K562 (cell line): ENCODE data around the gene VIPR2. TPM values are rescaled to one million over a fixed set of nuclear protein-coding genes. Genes with fewer than 3 reads are reported as not detected.

Experiments
- ATAC-seq: fragments of 200-7000 bp; cut with Tn5 transposase; 3 replicates; pipeline ENCODE4 v1.9.1; 2020; ENCODE audit warnings: moderate library complexity
- BruUV-seq: library from RNA; stranded (reverse); fragments of 400-500 nt; replicated peaks from 2 replicates; lab custom pipeline; 2021; lab: Mats Ljungman, UMichigan
- CTCF ChIA-PET: fragments of 300-600 bp; formaldehyde crosslinking; extraction: SDS; loops from one replicate; lab custom pipeline; 2021; ENCODE audit warnings: low intra/inter-chr PET ratio; lab: Yijun Ruan, JAX
- POLR2A ChIA-PET: fragments of 300-600, 350-650 bp; sonication (Branson Sonifier 250); formaldehyde crosslinking; extraction: SDS; loops from one replicate; lab custom pipeline; 2021; ENCODE audit warnings: antibody characterized with exemption, inconsistent platforms; lab: Yijun Ruan, JAX
- DNase-seq, 4 experiments: peaks; one replicate each; pipeline versions ENCODE4 v3.0.0 to v3.0.0-alpha.2; 2011 to 2018; ENCODE audit warnings: low spot score in 3 of 4, mixed read lengths in 3 of 4; ENCODE audit errors: extremely low read depth in 1 of 4
- FAIRE-seq: peaks from 2 replicates; lab custom pipeline; 2011; peaks lifted over from hg19 to GRCh38; lab: Jason Lieb, UNC
- H2AFZ ChIP-seq: 2 replicates; pipeline ENCODE4 v1.6.0; 2011; ENCODE audit warnings: low read depth, low read length, control low read depth, inconsistent platforms
- H3K27ac ChIP-seq: fragments of 200-600 bp; 3 replicates; pipeline ENCODE4 v1.8.0; 2011; ENCODE audit warnings: low read depth, mild to moderate bottlenecking, control low read depth, inconsistent platforms, low read length, moderate library complexity, mixed read lengths; ENCODE audit errors: extremely low read depth
- H3K27me3 ChIP-seq, 2 experiments: fragments of 300-600 bp in 1 of 2; 2 replicates in 1 of 2; 3 replicates in 1 of 2; pipeline versions ENCODE4 v1.6.0 to v1.8.0; 2011; ENCODE audit warnings: inconsistent platforms in 2 of 2, low read length in 2 of 2, mild to moderate bottlenecking in 1 of 2, mixed read lengths in 1 of 2, moderate library complexity in 1 of 2; ENCODE audit not compliant: control insufficient read depth in 2 of 2, insufficient read depth in 2 of 2
- H3K36me3 ChIP-seq: fragments of 300-600 bp; 3 replicates; pipeline ENCODE4 v1.8.0; 2011; ENCODE audit warnings: mild to moderate bottlenecking, low read length, inconsistent platforms; ENCODE audit not compliant: control insufficient read depth, insufficient read depth
- H3K4me1 ChIP-seq, 2 experiments: fragments of 200-600 bp in 1 of 2; replicated peaks in 1 of 2; 2 replicates in 1 of 2; 3 replicates in 1 of 2; pipeline versions ENCODE4 v1.5.1 to v1.8.0; 2011; ENCODE audit warnings: inconsistent platforms in 2 of 2, low read length in 2 of 2, mild to moderate bottlenecking in 1 of 2, mixed read lengths in 1 of 2, moderate library complexity in 1 of 2; ENCODE audit not compliant: control insufficient read depth in 2 of 2, insufficient read depth in 2 of 2
- H3K4me2 ChIP-seq: 2 replicates; pipeline ENCODE4 v1.6.1; 2011; ENCODE audit warnings: low read length, control low read depth, inconsistent platforms, mixed read lengths; ENCODE audit not compliant: insufficient read depth
- H3K4me3 ChIP-seq: fragments of 200-600 bp; sonication (generic), shearing (Covaris generic); 2 replicates; pipeline ENCODE4 v1.5.1; 2016; ENCODE audit warnings: control low read depth, inconsistent platforms
- H3K79me2 ChIP-seq: fragments of 200-600 bp; 3 replicates; pipeline ENCODE4 v1.8.0; 2011; ENCODE audit warnings: low read length, inconsistent platforms; ENCODE audit not compliant: control insufficient read depth, insufficient read depth
- H3K9ac ChIP-seq, 2 experiments: 2 replicates each; pipeline versions ENCODE4 v1.6.0 to v1.6.1; 2011; ENCODE audit warnings: low read depth in 2 of 2, low read length in 2 of 2, control low read depth in 1 of 2, inconsistent platforms in 1 of 2, mild to moderate bottlenecking in 1 of 2, mixed read lengths in 1 of 2; ENCODE audit not compliant: insufficient read depth in 1 of 2
- H3K9me1 ChIP-seq: one replicate; pipeline ENCODE4 v1.6.0; 2011; ENCODE audit warnings: inconsistent platforms, mild to moderate bottlenecking, low read length, moderate library complexity; ENCODE audit not compliant: control insufficient read depth, insufficient read depth
- H3K9me3 ChIP-seq: replicated peaks from 2 replicates; pipeline ENCODE4 v1.5.1; 2011; ENCODE audit warnings: low read depth, low read length, inconsistent platforms; ENCODE audit not compliant: control insufficient read depth, insufficient read depth
- H4K20me1 ChIP-seq: replicated peaks from 2 replicates; pipeline ENCODE4 v1.6.1; 2011; ENCODE audit warnings: low read length, inconsistent platforms, mixed read lengths; ENCODE audit not compliant: control insufficient read depth, insufficient read depth
- CBX8 ChIP-seq: fragments of 200-600 bp; sonication (generic); IDR thresholded peaks from 2 replicates; pipeline ENCODE4 v1.6.1; 2012; ENCODE audit warnings: borderline replicate concordance, mixed run types, low read depth, mild to moderate bottlenecking, moderate library complexity, mixed read lengths, low read length, control low read depth, inconsistent platforms; ENCODE audit not compliant: poor library complexity, severe bottlenecking; ENCODE audit errors: extremely low read depth
- HCFC1 ChIP-seq: IDR thresholded peaks from 2 replicates; pipeline ENCODE4 v1.6.1; 2012; ENCODE audit warnings: low read depth, low read length, improper control_type of control experiment
- HMG20B ChIP-seq: fragments of 250-450 bp; sonication (Bioruptor Pico); IDR thresholded peaks from 2 replicates; pipeline ENCODE4 v1.5.0; 2021; ENCODE audit warnings: mild to moderate bottlenecking
- KHSRP ChIP-seq: fragments of 450-650 bp; IDR thresholded peaks from 2 replicates; pipeline ENCODE4 v1.6.1; 2017
- KLF6 ChIP-seq: fragments of 250-450 bp; sonication (Bioruptor Pico); IDR thresholded peaks from 2 replicates; pipeline ENCODE4 v1.4.0; 2020; ENCODE audit warnings: mild to moderate bottlenecking, moderate library complexity, borderline replicate concordance
- MAX ChIP-seq: sonication (generic); formaldehyde crosslinking; IDR thresholded peaks from 2 replicates; pipeline ENCODE4 v1.9.0; 2022; ENCODE audit warnings: mild to moderate bottlenecking, missing genetic modification reagents
- MXD1 ChIP-seq: fragments of 250-450 bp; sonication (Bioruptor Pico); IDR thresholded peaks from 2 replicates; pipeline ENCODE4 v1.8.0; 2021; ENCODE audit warnings: borderline replicate concordance, mild to moderate bottlenecking, moderate library complexity; ENCODE audit not compliant: poor library complexity, severe bottlenecking
- NELFE ChIP-seq: IDR thresholded peaks from 2 replicates; pipeline ENCODE4 v1.6.1; 2011; ENCODE audit warnings: mild to moderate bottlenecking; ENCODE audit not compliant: insufficient read depth, insufficient read length
- PHF21A ChIP-seq: fragments of 450-650 bp; IDR thresholded peaks from 2 replicates; pipeline ENCODE4 v1.6.1; 2017; ENCODE audit warnings: low read depth, borderline replicate concordance
- SMARCE1 ChIP-seq: fragments of 450-650 bp; IDR thresholded peaks from 2 replicates; pipeline ENCODE4 v1.7.1; 2016; ENCODE audit warnings: mild to moderate bottlenecking
- ZKSCAN3 ChIP-seq: fragments of 250-450 bp; sonication (Bioruptor Pico); IDR thresholded peaks from 2 replicates; pipeline ENCODE4 v1.4.0; 2020
- WGBS: fragments of 100-300 bp; shearing (Covaris generic); methylation state at CpG from one replicate; pipeline ENCODE4 v1.1.6; 2016; ENCODE audit warnings: low coverage, mixed read lengths; ENCODE audit not compliant: insufficient coverage; ENCODE audit errors: missing lambda C conversion rate; 5-methylcytosine and 5-hydroxymethylcytosine counted together
- in situ Hi-C: fragments of 300-500 bp; cut with MboI; formaldehyde crosslinking; loops from 4 replicates; pipeline ENCODE4 v1.15.0; 2018; ENCODE audit warnings: inconsistent platforms, mixed read lengths
- intact Hi-C: fragments of 100-400 bp; cut with micrococcal nuclease; formaldehyde crosslinking; loops from 2 replicates; pipeline ENCODE4 v1.14.2; 2022
- polyA plus RNA-seq, 8 experiments: library from polyadenylated mRNA; depleted of rRNA in 4 of 8; stranded (reverse) in 5 of 8; unstranded in 3 of 8; fragments of >200 nt; fragmentation: Nextera tagmentation in 2 of 8; fragmentation: Illumina TruSeq in 1 of 8; extraction: Ambion mirVana in 2 of 8; extraction: Trizol in 1 of 8; gene quantifications; 2 replicates each; pipeline versions ENCODE4 v1.2.1 to v1.2.3, GENCODE V29; 2011 to 2014; ENCODE audit warnings: inconsistent platforms in 1 of 8, missing spikeins in 1 of 8
- total RNA-seq, 7 experiments: library from RNA; depleted of rRNA in 6 of 7; stranded (reverse); fragments of >200 nt in 6 of 7; fragmentation: Illumina TruSeq in 2 of 7; extraction: Trizol in 2 of 7; gene quantifications; 2 replicates each; pipeline versions ENCODE4 v1.2.1 to v1.2.3, GENCODE V29; 2011 to 2021; ENCODE audit warnings: low replicate concordance in 1 of 7
- TF ChIP-seq, protein P1 (sequence below), 3 experiments: fragments of 200-800 bp in 1 of 3; sonication (Bioruptor generic) in 1 of 3; sonication (generic) in 1 of 3; formaldehyde crosslinking in 1 of 3; IDR thresholded peaks; 2 replicates each; pipeline versions ENCODE4 v1.6.1 to v1.8.0; 2016 to 2022; ENCODE audit warnings: mild to moderate bottlenecking in 2 of 3, missing compliant biosample characterization in 2 of 3, missing genetic modification characterization in 2 of 3, missing genetic modification reagents in 1 of 3

The VIPR2 gene
- total and polyA plus RNA-seq, 9 of the 15 experiments (the other 6 are each of a cell fraction or from before 2014, with no cell fraction given) = 0.04 TPM; not detected in 8

DNA sequence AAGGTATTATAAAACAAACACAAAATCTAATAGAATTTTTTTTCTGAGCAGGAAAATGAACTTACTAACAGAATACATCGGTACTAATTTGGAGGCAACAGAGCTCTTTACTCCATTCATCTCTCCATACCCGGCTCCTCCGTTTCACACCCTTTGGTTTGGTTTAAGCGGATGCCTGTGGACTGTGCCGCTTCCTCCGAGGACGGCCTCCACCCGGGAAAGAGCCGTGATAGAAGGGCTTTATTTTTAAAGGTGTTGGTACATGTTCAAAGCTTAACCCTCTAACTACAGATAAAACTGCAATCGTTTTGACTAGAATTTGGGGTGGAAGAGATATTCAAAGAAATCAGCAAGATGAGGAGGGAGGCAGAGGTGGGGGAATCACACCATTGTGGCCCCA lies 1.9 kb downstream of the VIPR2 start:
- no peak for FAIRE-seq
- H3K36me3 ChIP-seq = no peaks in the 10 kb centered on the region
- H3K9ac ChIP-seq = no peak overlapping the region
- intact Hi-C loops = no loop called here
- no TSS peak for BruUV-seq
- ChIA-PET POLR2A (interaction anchor here (1.4 kb wide), 1 partner anchor 9 kb away, joined by 4 read pairs; no protein-coding TSS in a partner anchor), CTCF (no interaction called here)
- TF ChIP-seq NELFE (no peak), CBX8 (peak; percentile 49)
- no peak for DNase-seq
- peaks cover 9% of the 10 kb centered on the region for H3K9me3 ChIP-seq
- in situ Hi-C loops = no loop called here
- no peaks in the 10 kb centered on the region for H3K79me2 ChIP-seq
- H3K4me3 ChIP-seq = no peak overlapping the region
- no peak overlapping the region for H3K27ac ChIP-seq
- no peaks in the 10 kb centered on the region for H4K20me1 ChIP-seq
- H3K9me1 ChIP-seq = no peaks in the 10 kb centered on the region
- no peak for ATAC-seq
- no peak overlapping the region for H2AFZ ChIP-seq
- 0% methylated on average over 10 of the region's 10 CpGs for WGBS
- H3K4me2 ChIP-seq = no peak overlapping the region
- H3K4me1 ChIP-seq = peaks cover 0 to 6% of the 10 kb centered on the region in 2 experiments; a peak in 1 of 5 replicates
- peaks cover 35 to 58% of the 10 kb centered on the region in 2 experiments for H3K27me3 ChIP-seq

- Histone ChIP-seq H3K4me2 (no peak overlapping the region), H3K79me2 (no peaks in the 10 kb centered on the region), H3K4me1 (peaks cover 0 to 6% of the 10 kb centered on the region in 2 experiments; a peak in 1 of 5 replicates), H3K27me3 (peaks cover 35 to 61% of the 10 kb centered on the region in 2 experiments), H3K9me1 (no peaks in the 10 kb centered on the region), H4K20me1 (no peaks in the 10 kb centered on the region), H3K4me3 (no peak overlapping the region), H3K9me3 (peaks cover 9% of the 10 kb centered on the region), H3K27ac (no peak overlapping the region), H2AFZ (no peak overlapping the region), H3K9ac (no peak overlapping the region), H3K36me3 (no peaks in the 10 kb centered on the region)
- no TSS peak for BruUV-seq
- CTCF ChIA-PET = no interaction called here
- DNase-seq (no peak), FAIRE-seq (no peak), ATAC-seq (no peak)
- POLR2A ChIA-PET = interaction anchor here (1.4 kb wide), 1 partner anchor 9 kb away, joined by 4 read pairs; no protein-coding TSS in a partner anchor
- in situ Hi-C loops (no loop called here), intact Hi-C loops (no loop called here)
- WGBS = 4% methylated on average over 5 of the region's 5 CpGs
- no peak for TF ChIP-seq PHF21A
- no peak for TF ChIP-seq SMARCE1
- TF ChIP-seq MXD1 (CRISPR knock-in tag) = no peak
- TF ChIP-seq, protein P1, sequence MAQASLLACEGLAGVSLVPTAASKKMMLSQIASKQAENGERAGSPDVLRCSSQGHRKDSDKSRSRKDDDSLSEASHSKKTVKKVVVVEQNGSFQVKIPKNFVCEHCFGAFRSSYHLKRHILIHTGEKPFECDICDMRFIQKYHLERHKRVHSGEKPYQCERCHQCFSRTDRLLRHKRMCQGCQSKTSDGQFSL (CRISPR knock-in tag; IDR thresholded peaks at IDR 0.05) = no peak
- TF ChIP-seq, protein P1 (tag; IDR thresholded peaks at IDR 0.05) = no peak
- no peak for TF ChIP-seq ZKSCAN3
- no peak for TF ChIP-seq HMG20B (CRISPR knock-in tag)
- TF ChIP-seq MAX (CRISPR knock-in tag) = no peak
- TF ChIP-seq KLF6 (CRISPR knock-in tag) = no peak
- TF ChIP-seq KHSRP = no peak
- TF ChIP-seq HCFC1 = no peak
Observed at GRCh38 chr7:159142199-159142598, 2.5 kb downstream of the VIPR2 start.
